Hepatocyte (in vitro differentiated cells): ENCODE results near the gene CCDC9. TPM values are rescaled to one million over a fixed set of nuclear protein-coding genes. Genes with fewer than 3 reads are reported as not detected.

Experiments
- DNase-seq: peaks from one replicate; pipeline ENCODE4 v3.0.0-alpha.2; 2016; ENCODE audit warnings: low spot score
- H2AFZ ChIP-seq: fragments of 200-600 bp; sonication (generic); 2 replicates; pipeline ENCODE4 v1.6.0; 2016; ENCODE audit warnings: antibody characterized with exemption, mild to moderate bottlenecking
- H3K27ac ChIP-seq: fragments of 200-600 bp; sonication (generic); 2 replicates; pipeline ENCODE4 v1.5.1; 2016; ENCODE audit warnings: mild to moderate bottlenecking
- H3K27me3 ChIP-seq: fragments of 200-600 bp; sonication (generic); 2 replicates; pipeline ENCODE4 v1.6.1; 2016
- H3K36me3 ChIP-seq: fragments of 200-600 bp; sonication (generic); replicated peaks from 2 replicates; pipeline ENCODE4 v1.5.1; 2016; ENCODE audit warnings: low read depth; ENCODE audit not compliant: insufficient read depth
- H3K4me1 ChIP-seq: fragments of 200-600 bp; sonication (generic); 2 replicates; pipeline ENCODE4 v1.5.1; 2016; ENCODE audit warnings: mild to moderate bottlenecking, moderate library complexity; ENCODE audit not compliant: insufficient read depth
- H3K4me2 ChIP-seq: fragments of 200-600 bp; sonication (generic); 2 replicates; pipeline ENCODE4 v1.6.0; 2016
- H3K4me3 ChIP-seq: fragments of 200-600 bp; sonication (generic); 2 replicates; pipeline ENCODE4 v1.5.1; 2016; ENCODE audit warnings: mild to moderate bottlenecking
- H3K79me2 ChIP-seq: fragments of 200-600 bp; sonication (generic); 2 replicates; pipeline ENCODE4 v1.6.0; 2017; ENCODE audit warnings: mild to moderate bottlenecking
- H3K9me2 ChIP-seq: fragments of 200-600 bp; sonication (generic); replicated peaks from 2 replicates; pipeline ENCODE4 v1.6.0; 2017; ENCODE audit warnings: mild to moderate bottlenecking; ENCODE audit not compliant: insufficient read depth
- H3K9me3 ChIP-seq: fragments of 200-600 bp; sonication (generic); 2 replicates; pipeline ENCODE4 v1.5.1; 2016; ENCODE audit warnings: low read depth, mild to moderate bottlenecking
- H4K20me1 ChIP-seq: fragments of 200-600 bp; sonication (generic); 2 replicates; pipeline ENCODE4 v1.6.0; 2016; ENCODE audit warnings: mild to moderate bottlenecking; ENCODE audit not compliant: insufficient read depth, poor library complexity, severe bottlenecking
- CTCF ChIP-seq: fragments of 200-600 bp; sonication (generic); IDR thresholded peaks from 2 replicates; pipeline ENCODE4 v1.5.1; 2016; ENCODE audit warnings: antibody characterized with exemption, mild to moderate bottlenecking; ENCODE audit not compliant: poor library complexity
- EZH2 ChIP-seq: fragments of 200-600 bp; sonication (generic); IDR thresholded peaks from 2 replicates; pipeline ENCODE4 v1.6.1; 2016; ENCODE audit warnings: antibody characterized with exemption, mild to moderate bottlenecking, borderline replicate concordance
- EZH2phosphoT487 ChIP-seq: fragments of 200-600 bp; sonication (generic); IDR thresholded peaks from one replicate; pipeline ENCODE4 v1.6.1; 2018; ENCODE audit warnings: antibody characterized with exemption, mild to moderate bottlenecking, low read depth, moderate library complexity; ENCODE audit not compliant: unreplicated experiment, severe bottlenecking
- WGBS: methylation state at CpG from one replicate; pipeline ENCODE4 v1.1.6; 2016; ENCODE audit warnings: low lambda C conversion rate; ENCODE audit errors: missing lambda C conversion rate; 5-methylcytosine and 5-hydroxymethylcytosine counted together
- polyA plus RNA-seq: library from polyadenylated mRNA; unstranded; fragments of >200 nt; fragmentation: Nextera tagmentation; extraction: Ambion mirVana; gene quantifications from 2 replicates; pipeline ENCODE4 v1.2.1, GENCODE V29; 2016
- total RNA-seq: library from RNA; depleted of rRNA; stranded (reverse); fragments of >200 nt; gene quantifications from 2 replicates; pipeline ENCODE4 v1.2.3, GENCODE V29; 2014

Gene CCDC9
- total and polyA plus RNA-seq, 2 experiments from 2014 or later = 7.9 to 13.0 TPM

- peaks cover 7% of the 10 kb centered on the region for H3K4me1 ChIP-seq
- no peaks in the 10 kb centered on the region for H3K27me3 ChIP-seq
- H2AFZ ChIP-seq = no peak overlapping the region
- no peaks in the 10 kb centered on the region for H3K9me2 ChIP-seq
- DNase-seq = no peak
- WGBS = 99% methylated on average over 10 of the region's 11 CpGs
- H3K36me3 ChIP-seq = no peaks in the 10 kb centered on the region
- no peaks in the 10 kb centered on the region for H4K20me1 ChIP-seq
- H3K9me3 ChIP-seq = no peaks in the 10 kb centered on the region
- peaks cover 20% of the 10 kb centered on the region for H3K79me2 ChIP-seq
- TF ChIP-seq CTCF (no peak), EZH2phosphoT487 (no peak), EZH2 (no peak)
- H3K4me3 ChIP-seq = no peak overlapping the region
- no peak overlapping the region for H3K4me2 ChIP-seq
- H3K27ac ChIP-seq = no peak overlapping the region
These were observed 34.4 kb upstream of the CCDC9 start for GRCh38 chr19:47221890-47222289.

- H3K4me1 ChIP-seq = peaks cover 25% of the 10 kb centered on the region
- peak; percentile 97 for DNase-seq
These were observed 30.4 kb upstream of the CCDC9 start for GRCh38 chr19:47225746-47226425.

GRCh38 chr19:47226426-47227351, 29.6 kb upstream of the CCDC9 start:
- DNase-seq = peak; percentile 79
- no peaks in the 10 kb centered on the region for H3K9me3 ChIP-seq
- 19% methylated on average over 24 of the region's 56 CpGs for WGBS
- H3K4me2 ChIP-seq = peak overlapping the region; percentile 98
- no peaks in the 10 kb centered on the region for H3K36me3 ChIP-seq
- peaks cover 41% of the 10 kb centered on the region for H3K79me2 ChIP-seq
- peaks cover 28% of the 10 kb centered on the region for H3K4me1 ChIP-seq
- peaks cover 2% of the 10 kb centered on the region for H4K20me1 ChIP-seq
- H2AFZ ChIP-seq = no peak overlapping the region
- H3K27me3 ChIP-seq = no peaks in the 10 kb centered on the region
- H3K4me3 ChIP-seq = peak overlapping the region; percentile 23
- H3K9me2 ChIP-seq = no peaks in the 10 kb centered on the region
- no peak for TF ChIP-seq EZH2
- TF ChIP-seq EZH2phosphoT487 = no peak
- TF ChIP-seq CTCF = no peak
- H3K27ac ChIP-seq = peak overlapping the region; percentile 99

More at GRCh38 chr19:47225746-47226425, 30.4 kb upstream of the CCDC9 start:
- peaks cover 2% of the 10 kb centered on the region for H4K20me1 ChIP-seq
- peak overlapping the region; percentile 42 for H2AFZ ChIP-seq
- H3K27me3 ChIP-seq = no peaks in the 10 kb centered on the region
- H3K9me2 ChIP-seq = no peaks in the 10 kb centered on the region
- no peak for TF ChIP-seq EZH2
- TF ChIP-seq CTCF = peak; percentile 28
- TF ChIP-seq EZH2phosphoT487 = no peak
- H3K4me3 ChIP-seq = peak overlapping the region; percentile 23
- 11% methylated on average over 15 of the region's 59 CpGs for WGBS
- peak overlapping the region; percentile 98 for H3K4me2 ChIP-seq
- H3K9me3 ChIP-seq = no peaks in the 10 kb centered on the region
- H3K79me2 ChIP-seq = peaks cover 41% of the 10 kb centered on the region
- peak overlapping the region; percentile 99 for H3K27ac ChIP-seq
- H3K36me3 ChIP-seq = no peaks in the 10 kb centered on the region
